Mesenchymal stem cell (in vitro differentiated cells and primary cell): ENCODE data around the gene SPC24.
A peak's percentile ranks its signal among the peaks of the same experiment; 100 is the strongest.
"Not testable (repeated sequence)": the region's sequence is repeated elsewhere in the genome, so short reads cannot be mapped to it uniquely, and the experiment has no call there.

Experiments
- DNase-seq: peaks from one replicate; pipeline ENCODE4 v3.0.0-alpha.2; 2013
- H2AFZ ChIP-seq: one replicate; pipeline ENCODE4 v1.6.1; 2013; ENCODE audit warnings: low read depth, mild to moderate bottlenecking, control low read depth, inconsistent platforms, low read length, moderate library complexity
- H2AK5ac ChIP-seq: 2 replicates; pipeline ENCODE4 v1.6.1; 2013; ENCODE audit warnings: low read length, moderate library complexity, mild to moderate bottlenecking, inconsistent platforms; ENCODE audit not compliant: severe bottlenecking
- H2BK120ac ChIP-seq: one replicate; pipeline ENCODE4 v1.6.1; 2013; ENCODE audit warnings: low read depth, mild to moderate bottlenecking, inconsistent platforms, low read length, moderate library complexity
- H2BK12ac ChIP-seq, 2 experiments: one replicate each; pipeline ENCODE4 v1.6.1; 2013; ENCODE audit warnings: inconsistent platforms in 2 of 2, low read length in 2 of 2, mild to moderate bottlenecking in 2 of 2, moderate library complexity in 2 of 2, control low read depth in 1 of 2
- H2BK15ac ChIP-seq: one replicate; pipeline ENCODE4 v1.6.1; 2013; ENCODE audit warnings: mild to moderate bottlenecking, low read depth, inconsistent platforms; ENCODE audit not compliant: poor library complexity, severe bottlenecking
- H2BK5ac ChIP-seq: 2 replicates; pipeline ENCODE4 v1.6.1; 2013; ENCODE audit warnings: low read depth, mild to moderate bottlenecking, low read length, control low read depth, inconsistent platforms; ENCODE audit not compliant: poor library complexity, severe bottlenecking
- H3K14ac ChIP-seq, 2 experiments: one replicate each; pipeline ENCODE4 v1.6.1; 2013; ENCODE audit warnings: inconsistent platforms in 2 of 2, low read length in 2 of 2, control low read depth in 1 of 2, mild to moderate bottlenecking in 1 of 2, moderate library complexity in 1 of 2
- H3K18ac ChIP-seq, 2 experiments: one replicate each; pipeline ENCODE4 v1.6.1; 2013; ENCODE audit warnings: inconsistent platforms in 2 of 2, low read length in 2 of 2, control low read depth in 1 of 2, low read depth in 1 of 2, mild to moderate bottlenecking in 1 of 2
- H3K23ac ChIP-seq, 2 experiments: one replicate each; pipeline ENCODE4 v1.6.1; 2013; ENCODE audit warnings: inconsistent platforms in 2 of 2, low read length in 2 of 2, mild to moderate bottlenecking in 2 of 2, moderate library complexity in 2 of 2, control low read depth in 1 of 2
- H3K27ac ChIP-seq: 2 replicates; pipeline ENCODE4 v1.5.1; 2013; ENCODE audit warnings: mild to moderate bottlenecking, moderate library complexity, low read length, control low read depth, inconsistent platforms; ENCODE audit not compliant: poor library complexity, severe bottlenecking
- H3K27me3 ChIP-seq, 2 experiments: 2 replicates each; pipeline versions ENCODE4 v1.6.1 to v1.7.0; 2013; ENCODE audit warnings: low read length in 2 of 2, mild to moderate bottlenecking in 2 of 2, moderate library complexity in 2 of 2, control low read depth in 1 of 2, inconsistent platforms in 1 of 2; ENCODE audit not compliant: control insufficient read depth in 1 of 2, insufficient read depth in 1 of 2
- H3K36me3 ChIP-seq, 2 experiments: 2 replicates each; pipeline versions ENCODE4 v1.6.1 to v1.7.0; 2013; ENCODE audit warnings: low read length in 2 of 2, control low read depth in 1 of 2, inconsistent platforms in 1 of 2, low read depth in 1 of 2, mild to moderate bottlenecking in 1 of 2; ENCODE audit not compliant: insufficient read depth in 2 of 2, control insufficient read depth in 1 of 2
- H3K4ac ChIP-seq, 2 experiments: one replicate each; pipeline ENCODE4 v1.6.1; 2013; ENCODE audit warnings: inconsistent platforms in 2 of 2, low read length in 2 of 2, mild to moderate bottlenecking in 2 of 2, moderate library complexity in 2 of 2, control low read depth in 1 of 2, low read depth in 1 of 2
- H3K4me1 ChIP-seq: 2 replicates; pipeline ENCODE4 v1.6.1; 2013; ENCODE audit warnings: low read depth, low read length, control low read depth; ENCODE audit not compliant: control insufficient read depth, insufficient read depth
- H3K4me2 ChIP-seq: 2 replicates; pipeline ENCODE4 v1.6.1; 2013; ENCODE audit warnings: low read length, mild to moderate bottlenecking, inconsistent platforms; ENCODE audit not compliant: poor library complexity, severe bottlenecking
- H3K4me3 ChIP-seq, 2 experiments: 2 replicates each; pipeline versions ENCODE4 v1.5.1 to v1.7.0; 2013; ENCODE audit warnings: low read length in 2 of 2, mild to moderate bottlenecking in 2 of 2, control low read depth in 1 of 2, low read depth in 1 of 2; ENCODE audit not compliant: insufficient read depth in 1 of 2
- H3K79me1 ChIP-seq: replicated peaks from 2 replicates; pipeline ENCODE4 v1.6.1; 2013; ENCODE audit warnings: mild to moderate bottlenecking, control low read depth, low read length, inconsistent platforms; ENCODE audit not compliant: poor library complexity, severe bottlenecking
- H3K9ac ChIP-seq: 2 replicates; pipeline ENCODE4 v1.7.0; 2013; ENCODE audit warnings: mild to moderate bottlenecking, low read length, moderate library complexity
- H3K9me3 ChIP-seq: 2 replicates; pipeline ENCODE4 v1.7.0; 2013; ENCODE audit warnings: mild to moderate bottlenecking, low read length; ENCODE audit not compliant: control insufficient read depth
- H4K8ac ChIP-seq: one replicate; pipeline ENCODE4 v1.6.1; 2013; ENCODE audit warnings: inconsistent platforms, mild to moderate bottlenecking, low read length, moderate library complexity
- H4K91ac ChIP-seq: one replicate; pipeline ENCODE4 v1.6.1; 2013; ENCODE audit warnings: mild to moderate bottlenecking, low read length, inconsistent platforms
- WGBS: methylation state at CpG from one replicate; pipeline ENCODE4 v1.1.7; 2013; ENCODE audit warnings: mixed read lengths; 5-methylcytosine and 5-hydroxymethylcytosine counted together

The SPC24 gene

DNA sequence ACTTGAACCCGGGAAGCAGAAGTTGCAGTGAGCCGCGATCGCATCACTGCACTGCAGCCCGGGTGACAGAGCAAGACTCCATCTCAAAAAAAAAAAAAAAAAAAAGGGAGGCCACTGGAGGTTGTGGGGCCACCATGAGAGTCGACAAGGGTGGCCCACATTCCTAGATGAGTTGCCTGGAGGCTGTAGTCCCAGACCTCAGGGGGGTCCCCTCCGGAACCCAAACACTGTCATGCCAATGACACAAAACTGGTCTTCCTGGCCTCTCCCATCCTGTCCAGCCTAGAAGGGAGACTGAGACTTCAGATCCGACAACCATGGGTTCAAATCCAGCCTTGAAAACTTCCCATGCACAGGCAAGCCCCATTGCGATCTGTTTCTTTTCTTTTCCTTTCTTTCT is 14.7 kb downstream of the SPC24 start:
- peak overlapping the region; percentile 71 for H2BK15ac ChIP-seq

GRCh38 chr19:11140023-11140538 is 15.5 kb downstream of the SPC24 start:
- not testable (repeated sequence) for H3K36me3 ChIP-seq, H3K4ac ChIP-seq, H3K14ac ChIP-seq, H2AFZ ChIP-seq, H3K4me3 ChIP-seq, H3K27me3 ChIP-seq, H3K4me2 ChIP-seq, DNase-seq, H3K79me1 ChIP-seq, H4K8ac ChIP-seq, H2BK5ac ChIP-seq, H3K9me3 ChIP-seq, H3K23ac ChIP-seq
- H3K9ac ChIP-seq: peak overlapping the region; percentile 87
- peak overlapping the region; percentile 83 for H2BK120ac ChIP-seq
- H3K18ac ChIP-seq: peak overlapping the region; percentile 71 to 88
- H4K91ac ChIP-seq: peak overlapping the region; percentile 81
- H2AK5ac ChIP-seq: peak overlapping the region; percentile 71
- H2BK12ac ChIP-seq: peak overlapping the region; percentile 29 to 99
- H2BK15ac ChIP-seq: peak overlapping the region; percentile 99
- H3K4me1 ChIP-seq: peaks cover 57% of the 10 kb centered on the region
- H3K27ac ChIP-seq: peak overlapping the region; percentile 93
- 97% methylated on average over 10 of the region's 10 CpGs for WGBS

More for the DNA sequence above, 14.7 kb downstream of the SPC24 start:
- DNase-seq: no peak
- Histone ChIP-seq H2BK5ac (no peak overlapping the region), H3K79me1 (peaks cover 1% of the 10 kb centered on the region), H2BK12ac (peak overlapping the region; percentile 79 to 91), H3K4ac (peak overlapping the region in 1 of 2 experiments; percentile 54), H3K9me3 (peaks cover 7% of the 10 kb centered on the region), H3K4me2 (no peak overlapping the region), H3K18ac (peak overlapping the region; percentile 61 to 64), H2BK120ac (peak overlapping the region; percentile 64), H3K36me3 (peaks cover 0 to 9% of the 10 kb centered on the region in 2 experiments), H3K23ac (no peak overlapping the region), H2AFZ (no peak overlapping the region), H3K9ac (no peak overlapping the region), H2AK5ac (peak overlapping the region; percentile 47), H3K27me3 (no peaks in the 10 kb centered on the region), H3K27ac (no peak overlapping the region), H4K8ac (no peak overlapping the region), H3K4me3 (no peak overlapping the region), H4K91ac (no peak overlapping the region), H3K14ac (no peak overlapping the region), H3K4me1 (peaks cover 57% of the 10 kb centered on the region)
- 94% methylated on average over 9 of the region's 9 CpGs for WGBS

DNA sequence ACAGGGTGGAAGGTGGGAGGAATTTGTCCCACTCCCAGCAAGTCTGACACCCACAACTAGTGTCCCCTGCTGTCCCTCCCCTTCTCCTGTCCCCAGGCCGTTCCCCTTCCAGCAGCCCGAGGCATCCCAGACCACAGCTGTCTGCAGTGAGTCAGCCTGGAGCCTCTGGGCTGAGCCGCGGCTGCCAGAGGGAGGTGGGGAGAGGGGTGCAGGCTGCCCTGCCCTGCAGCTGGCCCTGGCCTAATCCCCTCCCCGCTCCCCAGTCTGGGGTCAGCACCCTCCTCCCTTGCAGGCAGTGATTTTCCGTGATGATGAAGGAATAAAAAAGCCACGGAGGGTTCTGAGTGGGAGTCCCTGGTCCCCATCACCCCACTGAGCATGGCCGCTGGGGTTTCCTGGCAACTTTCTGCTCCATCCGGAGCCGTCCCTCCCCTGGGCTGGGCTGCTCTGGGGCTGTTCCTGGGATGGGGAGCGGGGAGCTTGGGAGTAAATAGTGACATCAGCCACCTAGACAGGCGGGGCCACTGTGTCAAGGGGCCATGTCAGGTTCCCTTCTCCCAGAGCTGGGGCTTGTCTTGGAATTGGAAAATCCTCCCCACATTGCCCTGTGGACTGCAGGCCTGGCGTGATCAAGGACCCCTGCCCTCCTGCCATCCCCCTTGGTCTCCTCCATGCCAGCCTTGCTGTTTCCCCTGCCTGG is 16.8 kb downstream of the SPC24 start:
- peaks cover 0 to under 1% of the 10 kb centered on the region in 2 experiments for H3K36me3 ChIP-seq
- H3K4me3 ChIP-seq: no peak overlapping the region
- H3K4me1 ChIP-seq: peaks cover 48% of the 10 kb centered on the region
- peak overlapping the region; percentile 97 for H2AK5ac ChIP-seq
- H3K4me2 ChIP-seq: peak overlapping the region; percentile 33
- H2BK15ac ChIP-seq: peak overlapping the region; percentile 77
- H3K9me3 ChIP-seq: no peaks in the 10 kb centered on the region
- H3K23ac ChIP-seq: no peak overlapping the region
- peak overlapping the region; percentile 76 for H4K8ac ChIP-seq
- peak; percentile 93 for DNase-seq
- no peak overlapping the region for H2AFZ ChIP-seq
- H3K27ac ChIP-seq: peak overlapping the region; percentile 93
- peaks cover 1% of the 10 kb centered on the region for H3K79me1 ChIP-seq
- 7% methylated on average over 11 of the region's 13 CpGs for WGBS
- H2BK120ac ChIP-seq: peak overlapping the region; percentile 80
- peak overlapping the region; percentile 91 for H4K91ac ChIP-seq
- peak overlapping the region; percentile 85 for H2BK5ac ChIP-seq
- peak overlapping the region in 1 of 2 experiments; percentile 50 for H3K14ac ChIP-seq
- H3K9ac ChIP-seq: peak overlapping the region; percentile 87
- H3K4ac ChIP-seq: peak overlapping the region; percentile 86 to 96
- H2BK12ac ChIP-seq: peak overlapping the region; percentile 34 to 99
- peak overlapping the region; percentile 81 to 99 for H3K18ac ChIP-seq
- no peaks in the 10 kb centered on the region for H3K27me3 ChIP-seq
